ENCODE data around the gene SMPD3. TPM values are rescaled to one million over a fixed set of nuclear protein-coding genes. Genes with fewer than 3 reads are reported as not detected.

Gene SMPD3
- total RNA-seq, 1 experiment from 2014 or later: 0.17 TPM

- no peak for DNase-seq (ENCODE audit: low spot score)
- peak overlapping the region; percentile 9 for H3K4me3 ChIP-seq (ENCODE audit: low read depth, low read length, poor library complexity, severe bottlenecking)
- no peak overlapping the region for H3K27ac ChIP-seq (ENCODE audit: low read depth, low read length, poor library complexity, severe bottlenecking)
- TF ChIP-seq CTCF (conservative IDR thresholded peaks at IDR 0.05; ENCODE audit: low read depth, low read length) (no peak), EZH2 (IDR thresholded peaks at IDR 0.05; ENCODE audit: borderline replicate concordance, low read depth, low read length, poor library complexity, severe bottlenecking) (no peak)
- ChIA-PET CTCF (no interaction called here), POLR2A (ENCODE audit: low non-redundant PET) (no interaction called here)
- H3K4me1 ChIP-seq (ENCODE audit: insufficient read depth, low read length, poor library complexity, severe bottlenecking): no peaks in the 10 kb centered on the region
- no peaks in the 10 kb centered on the region for H3K36me3 ChIP-seq (ENCODE audit: insufficient read depth, low read length, poor library complexity, severe bottlenecking)
- intact Hi-C loops (cut with micrococcal nuclease; ENCODE audit: unreplicated experiment): no loop called here
- no peaks in the 10 kb centered on the region for H3K9me3 ChIP-seq (ENCODE audit: low read depth, low read length, poor library complexity, severe bottlenecking)
- BruUV-seq (replicated peaks): no TSS peak
- peaks cover 5% of the 10 kb centered on the region for H3K27me3 ChIP-seq (replicated peaks; ENCODE audit: insufficient read depth, low read depth, low read length, poor library complexity)
Observed at GRCh38 chr16:68469796-68470460, 21.6 kb upstream of the SMPD3 start.

DNA sequence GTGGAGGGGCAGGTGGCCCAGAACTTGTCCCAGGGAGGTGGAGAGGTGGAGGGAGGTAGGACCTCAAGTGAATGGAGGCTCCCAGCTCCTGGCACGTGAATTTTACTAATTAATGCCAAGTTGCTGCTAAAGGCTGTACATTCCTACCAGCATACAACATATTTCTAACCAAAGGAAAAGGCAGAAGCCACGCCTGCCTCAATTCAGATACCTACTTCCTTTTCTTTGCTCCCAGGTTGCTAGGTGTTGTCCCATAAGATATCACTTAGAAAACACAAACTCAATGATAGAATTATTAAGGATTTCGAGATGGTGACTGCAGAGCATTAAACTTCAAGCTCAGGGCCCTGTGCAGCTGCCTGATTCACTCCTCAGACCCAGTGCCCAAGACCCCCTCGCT is 20.5 kb upstream of the SMPD3 start:
- POLR2A ChIA-PET (ENCODE audit: low non-redundant PET): no interaction called here

DNA sequence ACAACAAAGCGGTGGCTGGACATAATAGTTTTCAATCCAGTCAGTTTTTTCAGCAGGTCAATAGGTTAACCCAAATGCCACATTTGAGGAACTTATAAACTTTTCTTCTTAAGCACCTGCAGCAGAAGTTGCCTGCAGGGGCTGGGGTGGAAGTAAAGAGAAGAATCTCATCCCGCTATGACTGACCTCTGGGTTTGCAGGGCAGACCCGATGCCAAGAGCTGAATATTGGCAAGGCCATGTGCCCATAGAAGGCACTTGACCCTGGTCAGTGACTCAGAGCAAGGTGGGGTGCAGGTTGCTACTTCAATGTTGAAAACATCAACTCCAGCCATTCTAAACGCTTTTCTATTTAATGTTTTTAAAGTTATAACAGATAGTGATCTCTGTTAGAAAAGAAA is 17.9 kb upstream of the SMPD3 start:
- no peak for TF ChIP-seq CTCF (conservative IDR thresholded peaks at IDR 0.05; ENCODE audit: low read depth, low read length)
- TF ChIP-seq EZH2 (IDR thresholded peaks at IDR 0.05; ENCODE audit: borderline replicate concordance, low read depth, low read length, poor library complexity, severe bottlenecking): no peak
- H3K4me3 ChIP-seq (ENCODE audit: low read depth, low read length, poor library complexity, severe bottlenecking): no peak overlapping the region
- H3K27ac ChIP-seq (ENCODE audit: low read depth, low read length, poor library complexity, severe bottlenecking): no peak overlapping the region
- H3K36me3 ChIP-seq (ENCODE audit: insufficient read depth, low read length, poor library complexity, severe bottlenecking): no peaks in the 10 kb centered on the region
- BruUV-seq (replicated peaks): no TSS peak
- intact Hi-C loops (cut with micrococcal nuclease; ENCODE audit: unreplicated experiment): no loop called here
- H3K4me1 ChIP-seq (ENCODE audit: insufficient read depth, low read length, poor library complexity, severe bottlenecking): no peaks in the 10 kb centered on the region
- POLR2A ChIA-PET (ENCODE audit: low non-redundant PET): no interaction called here
- CTCF ChIA-PET: no interaction called here
- H3K9me3 ChIP-seq (ENCODE audit: low read depth, low read length, poor library complexity, severe bottlenecking): no peaks in the 10 kb centered on the region
- DNase-seq (ENCODE audit: low spot score): no peak
- peaks cover 6% of the 10 kb centered on the region for H3K27me3 ChIP-seq (replicated peaks; ENCODE audit: insufficient read depth, low read depth, low read length, poor library complexity)

More for the DNA sequence above, 20.5 kb upstream of the SMPD3 start:
- intact Hi-C loops (cut with micrococcal nuclease; ENCODE audit: unreplicated experiment): no loop called here
- TF ChIP-seq EZH2 (IDR thresholded peaks at IDR 0.05; ENCODE audit: borderline replicate concordance, low read depth, low read length, poor library complexity, severe bottlenecking) (no peak), CTCF (conservative IDR thresholded peaks at IDR 0.05; ENCODE audit: low read depth, low read length) (no peak)
- H3K4me3 ChIP-seq (ENCODE audit: low read depth, low read length, poor library complexity, severe bottlenecking): no peak overlapping the region
- H3K4me1 ChIP-seq (ENCODE audit: insufficient read depth, low read length, poor library complexity, severe bottlenecking): no peaks in the 10 kb centered on the region
- no TSS peak for BruUV-seq (replicated peaks)
- no peak for DNase-seq (ENCODE audit: low spot score)
- no peak overlapping the region for H3K27ac ChIP-seq (ENCODE audit: low read depth, low read length, poor library complexity, severe bottlenecking)
- CTCF ChIA-PET: no interaction called here
- no peaks in the 10 kb centered on the region for H3K9me3 ChIP-seq (ENCODE audit: low read depth, low read length, poor library complexity, severe bottlenecking)
- no peaks in the 10 kb centered on the region for H3K36me3 ChIP-seq (ENCODE audit: insufficient read depth, low read length, poor library complexity, severe bottlenecking)
- peaks cover 5% of the 10 kb centered on the region for H3K27me3 ChIP-seq (replicated peaks; ENCODE audit: insufficient read depth, low read depth, low read length, poor library complexity)
